Osteoblast (primary cell): ENCODE results near the gene FAM181A. TPM values are rescaled to one million over a fixed set of nuclear protein-coding genes. Genes with fewer than 3 reads are reported as not detected.

Source experiments
- DNase-seq: peaks from one replicate; pipeline ENCODE4 v3.0.0; 2011; ENCODE audit warnings: low spot score, mixed read lengths; ENCODE audit not compliant: insufficient read length; ENCODE audit errors: missing footprints
- H2AFZ ChIP-seq: 2 replicates; pipeline ENCODE4 v1.6.0; 2011; ENCODE audit warnings: mild to moderate bottlenecking, low read length
- H3K27ac ChIP-seq: 2 replicates; pipeline ENCODE4 v1.5.1; 2011; ENCODE audit warnings: mild to moderate bottlenecking, low read depth, low read length, moderate library complexity
- H3K27me3 ChIP-seq: 2 replicates; pipeline ENCODE4 v1.6.0; 2012; ENCODE audit warnings: mild to moderate bottlenecking, control low read depth, inconsistent platforms, low read length, moderate library complexity; ENCODE audit not compliant: insufficient read depth
- H3K36me3 ChIP-seq: 2 replicates; pipeline ENCODE4 v1.5.1; 2011; ENCODE audit warnings: mild to moderate bottlenecking, low read length, control low read depth, moderate library complexity; ENCODE audit not compliant: insufficient read depth
- H3K4me1 ChIP-seq: 2 replicates; pipeline ENCODE4 v1.5.1; 2011; ENCODE audit warnings: mild to moderate bottlenecking, low read length, control low read depth, moderate library complexity; ENCODE audit not compliant: insufficient read depth
- H3K4me2 ChIP-seq: 2 replicates; pipeline ENCODE4 v1.6.0; 2011; ENCODE audit warnings: mild to moderate bottlenecking, low read length; ENCODE audit not compliant: insufficient read depth
- H3K4me3 ChIP-seq: fragments of 200-600 bp; sonication (generic); 3 replicates; pipeline ENCODE4 v1.5.1; 2012; ENCODE audit warnings: mild to moderate bottlenecking, low read length, inconsistent platforms; ENCODE audit not compliant: insufficient read depth
- H3K79me2 ChIP-seq: 2 replicates; pipeline ENCODE4 v1.6.0; 2012; ENCODE audit warnings: mild to moderate bottlenecking, low read length, control low read depth, inconsistent platforms; ENCODE audit not compliant: insufficient read depth
- H3K9me3 ChIP-seq: 2 replicates; pipeline ENCODE4 v1.5.1; 2011; ENCODE audit warnings: low read depth, low read length, control low read depth
- H4K20me1 ChIP-seq: 2 replicates; pipeline ENCODE4 v1.6.0; 2012; ENCODE audit warnings: mild to moderate bottlenecking, low read length, control low read depth; ENCODE audit not compliant: insufficient read depth
- CTCF ChIP-seq: IDR thresholded peaks from 2 replicates; pipeline ENCODE4 v1.5.1; 2011; ENCODE audit warnings: mild to moderate bottlenecking, low read depth, low read length, moderate library complexity; ENCODE audit errors: extremely low read depth
- total RNA-seq: library from RNA; depleted of rRNA; stranded (reverse); fragments of >200 nt; gene quantifications from 2 replicates; pipeline ENCODE4 v1.2.3, GENCODE V29; 2012

Gene FAM181A
- total RNA-seq, 1 donor, result not detected

- DNase-seq, result peak; percentile 38
- H3K36me3 ChIP-seq, result no peaks in the 10 kb centered on the region
- H3K4me1 ChIP-seq, result peaks cover 3% of the 10 kb centered on the region
- no peaks in the 10 kb centered on the region for H4K20me1 ChIP-seq
- H3K79me2 ChIP-seq, result no peaks in the 10 kb centered on the region
- H2AFZ ChIP-seq, result peak overlapping the region; percentile 88
- H3K27me3 ChIP-seq, result no peaks in the 10 kb centered on the region
- no peak for TF ChIP-seq CTCF
- H3K4me3 ChIP-seq, result peak overlapping the region; percentile 70
- no peaks in the 10 kb centered on the region for H3K9me3 ChIP-seq
- no peak overlapping the region for H3K27ac ChIP-seq
- peak overlapping the region; percentile 89 for H3K4me2 ChIP-seq
Observed at GRCh38 chr14:93971635-93972027, 44.5 kb downstream of the FAM181A start.

- Histone ChIP-seq H3K27me3 (no peaks in the 10 kb centered on the region), H3K27ac (no peak overlapping the region), H3K4me1 (peaks cover 3% of the 10 kb centered on the region), H2AFZ (no peak overlapping the region), H3K4me2 (no peak overlapping the region), H3K36me3 (no peaks in the 10 kb centered on the region), H3K4me3 (no peak overlapping the region), H3K9me3 (no peaks in the 10 kb centered on the region), H4K20me1 (no peaks in the 10 kb centered on the region), H3K79me2 (no peaks in the 10 kb centered on the region)
- DNase-seq, result peak; percentile 66
- no peak for TF ChIP-seq CTCF
Observed at GRCh38 chr14:93972618-93973205, 45.6 kb downstream of the FAM181A start.

GRCh38 chr14:93973607-93974006, 46.5 kb downstream of the FAM181A start:
- Histone ChIP-seq H4K20me1 (no peaks in the 10 kb centered on the region), H3K4me2 (no peak overlapping the region), H3K4me1 (peaks cover 3% of the 10 kb centered on the region), H3K27ac (no peak overlapping the region), H3K79me2 (no peaks in the 10 kb centered on the region), H3K36me3 (no peaks in the 10 kb centered on the region), H3K27me3 (no peaks in the 10 kb centered on the region), H3K4me3 (no peak overlapping the region), H2AFZ (no peak overlapping the region), H3K9me3 (no peaks in the 10 kb centered on the region)
- no peak for DNase-seq
- TF ChIP-seq CTCF, result no peak

GRCh38 chr14:93974299-93974698, 47.2 kb downstream of the FAM181A start:
- Histone ChIP-seq H3K9me3 (no peaks in the 10 kb centered on the region), H2AFZ (no peak overlapping the region), H3K27me3 (no peaks in the 10 kb centered on the region), H3K4me1 (peaks cover 3% of the 10 kb centered on the region), H4K20me1 (no peaks in the 10 kb centered on the region), H3K27ac (no peak overlapping the region), H3K4me2 (no peak overlapping the region), H3K79me2 (no peaks in the 10 kb centered on the region), H3K36me3 (no peaks in the 10 kb centered on the region), H3K4me3 (no peak overlapping the region)
- TF ChIP-seq CTCF, result no peak
- no peak for DNase-seq
